Measurements from ENCODE around the gene PAPPA2.
A peak's percentile ranks its signal among the peaks of the same experiment; 100 is the strongest.

The PAPPA2 gene

GRCh38 chr1:176879784-176880620 is 417.0 kb downstream of the PAPPA2 start:
- no peak for TF ChIP-seq CTCF (IDR thresholded peaks at IDR 0.05; ENCODE audit: low read length, missing control alignments)
- H3K4me3 ChIP-seq (replicated peaks; ENCODE audit: low read depth, low read length): no peak overlapping the region
- DNase-seq (ENCODE audit: low read depth): no peak

- peak; percentile 89 for TF ChIP-seq CTCF (IDR thresholded peaks at IDR 0.05; ENCODE audit: low read length, missing control alignments)
- no peak overlapping the region for H3K4me3 ChIP-seq (replicated peaks; ENCODE audit: low read depth, low read length)
- peak; percentile 77 for DNase-seq (ENCODE audit: low read depth)
Measured at GRCh38 chr1:176880955-176881595, 418.1 kb downstream of the PAPPA2 start.

- no peak overlapping the region for H3K4me3 ChIP-seq (replicated peaks; ENCODE audit: low read depth, low read length)
- no peak for TF ChIP-seq CTCF (IDR thresholded peaks at IDR 0.05; ENCODE audit: low read length, missing control alignments)
- DNase-seq (ENCODE audit: low read depth): no peak
Measured at GRCh38 chr1:176884286-176884685, 421.3 kb downstream of the PAPPA2 start.

GRCh38 chr1:176884911-176885310 is 421.9 kb downstream of the PAPPA2 start:
- no peak overlapping the region for H3K4me3 ChIP-seq (replicated peaks; ENCODE audit: low read depth, low read length)
- no peak for TF ChIP-seq CTCF (IDR thresholded peaks at IDR 0.05; ENCODE audit: low read length, missing control alignments)
- no peak for DNase-seq (ENCODE audit: low read depth)

- TF ChIP-seq CTCF (IDR thresholded peaks at IDR 0.05; ENCODE audit: low read length, missing control alignments): no peak
- DNase-seq (ENCODE audit: low read depth): no peak
- H3K4me3 ChIP-seq (replicated peaks; ENCODE audit: low read depth, low read length): no peak overlapping the region
Measured at GRCh38 chr1:176885341-176885740, 422.4 kb downstream of the PAPPA2 start.

- no peak for TF ChIP-seq CTCF (IDR thresholded peaks at IDR 0.05; ENCODE audit: low read length, missing control alignments)
- H3K4me3 ChIP-seq (replicated peaks; ENCODE audit: low read depth, low read length): no peak overlapping the region
- DNase-seq (ENCODE audit: low read depth): no peak
Measured at GRCh38 chr1:176885751-176886150, 422.8 kb downstream of the PAPPA2 start.
